Measurements from ENCODE around the gene RASSF5.

The RASSF5 gene

GRCh38 chr1:206498685-206499084 is 8.6 kb upstream of the RASSF5 start:
- no peak for DNase-seq

- DNase-seq, result no peak
These were observed 7.3 kb upstream of the RASSF5 start for GRCh38 chr1:206500046-206500445.

- DNase-seq, result no peak
These were observed 5.5 kb upstream of the RASSF5 start for GRCh38 chr1:206501881-206502280.

- DNase-seq, result no peak
These were observed 4.9 kb upstream of the RASSF5 start for GRCh38 chr1:206502403-206502802.

- no peak for DNase-seq
These were observed 4.5 kb upstream of the RASSF5 start for GRCh38 chr1:206502812-206503211.

GRCh38 chr1:206503591-206504362 is 3.6 kb upstream of the RASSF5 start:
- no peak for DNase-seq

GRCh38 chr1:206504363-206504713 is 3.0 kb upstream of the RASSF5 start:
- no peak for DNase-seq

GRCh38 chr1:206505702-206506355 is 1.5 kb upstream of the RASSF5 start:
- DNase-seq, result no peak

GRCh38 chr1:206506405-206507283 is 687 bp upstream of the RASSF5 start:
- DNase-seq, result no peak

GRCh38 chr1:206508130-206508889 is 979 bp downstream of the RASSF5 start:
- DNase-seq, result no peak

- peak; percentile 70 for DNase-seq
These were observed 1.6 kb downstream of the RASSF5 start for GRCh38 chr1:206508956-206509355.

GRCh38 chr1:206509612-206510257 is 2.4 kb downstream of the RASSF5 start:
- DNase-seq, result no peak

GRCh38 chr1:206510371-206510770 is 3.0 kb downstream of the RASSF5 start:
- no peak for DNase-seq

- no peak for DNase-seq
These were observed 4.2 kb downstream of the RASSF5 start for GRCh38 chr1:206511362-206512057.

- no peak for DNase-seq
These were observed 4.9 kb downstream of the RASSF5 start for GRCh38 chr1:206512058-206512850.

- no peak for DNase-seq
These were observed 5.5 kb downstream of the RASSF5 start for GRCh38 chr1:206512851-206513180.

- DNase-seq, result peak; percentile 85
These were observed 6.2 kb downstream of the RASSF5 start for GRCh38 chr1:206513312-206514111.

- no peak for DNase-seq
These were observed 7.6 kb downstream of the RASSF5 start for GRCh38 chr1:206514813-206515387.

- DNase-seq, result no peak
These were observed 9.3 kb downstream of the RASSF5 start for GRCh38 chr1:206516728-206516990.

- no peak for DNase-seq
These were observed 10.5 kb downstream of the RASSF5 start for GRCh38 chr1:206517784-206518183.
